ENCODE data around the gene RNF144A. TPM values are rescaled to one million over a fixed set of nuclear protein-coding genes. Genes with fewer than 3 reads are reported as not detected.
A peak's percentile ranks its signal among the peaks of the same experiment; 100 is the strongest.

Gene RNF144A
- total and polyA plus RNA-seq, 2 experiments from 2014 or later: 5.4 to 10.1 TPM

- no peak for DNase-seq (ENCODE audit: low spot score)
- Histone ChIP-seq H3K27me3 (no peaks in the 10 kb centered on the region), H3K79me2 (no peaks in the 10 kb centered on the region), H3K4me2 (no peak overlapping the region), H4K20me1 (ENCODE audit: insufficient read depth, poor library complexity, severe bottlenecking) (no peaks in the 10 kb centered on the region), H2AFZ (no peak overlapping the region), H3K36me3 (replicated peaks; ENCODE audit: insufficient read depth, low read depth) (no peaks in the 10 kb centered on the region), H3K27ac (no peak overlapping the region), H3K4me3 (no peak overlapping the region), H3K4me1 (ENCODE audit: insufficient read depth) (no peaks in the 10 kb centered on the region), H3K9me2 (replicated peaks; ENCODE audit: insufficient read depth) (no peaks in the 10 kb centered on the region), H3K9me3 (ENCODE audit: low read depth) (no peaks in the 10 kb centered on the region)
- TF ChIP-seq, protein P1, sequence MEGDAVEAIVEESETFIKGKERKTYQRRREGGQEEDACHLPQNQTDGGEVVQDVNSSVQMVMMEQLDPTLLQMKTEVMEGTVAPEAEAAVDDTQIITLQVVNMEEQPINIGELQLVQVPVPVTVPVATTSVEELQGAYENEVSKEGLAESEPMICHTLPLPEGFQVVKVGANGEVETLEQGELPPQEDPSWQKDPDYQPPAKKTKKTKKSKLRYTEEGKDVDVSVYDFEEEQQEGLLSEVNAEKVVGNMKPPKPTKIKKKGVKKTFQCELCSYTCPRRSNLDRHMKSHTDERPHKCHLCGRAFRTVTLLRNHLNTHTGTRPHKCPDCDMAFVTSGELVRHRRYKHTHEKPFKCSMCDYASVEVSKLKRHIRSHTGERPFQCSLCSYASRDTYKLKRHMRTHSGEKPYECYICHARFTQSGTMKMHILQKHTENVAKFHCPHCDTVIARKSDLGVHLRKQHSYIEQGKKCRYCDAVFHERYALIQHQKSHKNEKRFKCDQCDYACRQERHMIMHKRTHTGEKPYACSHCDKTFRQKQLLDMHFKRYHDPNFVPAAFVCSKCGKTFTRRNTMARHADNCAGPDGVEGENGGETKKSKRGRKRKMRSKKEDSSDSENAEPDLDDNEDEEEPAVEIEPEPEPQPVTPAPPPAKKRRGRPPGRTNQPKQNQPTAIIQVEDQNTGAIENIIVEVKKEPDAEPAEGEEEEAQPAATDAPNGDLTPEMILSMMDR (IDR thresholded peaks at IDR 0.05; ENCODE audit: poor library complexity): no peak
- TF ChIP-seq EZH2phosphoT487 (IDR thresholded peaks at IDR 0.05; ENCODE audit: low read depth, severe bottlenecking, unreplicated experiment) (no peak), EZH2 (IDR thresholded peaks at IDR 0.05; ENCODE audit: borderline replicate concordance) (no peak)
- WGBS (ENCODE audit: low lambda C conversion rate, missing lambda C conversion rate): 94% methylated on average over 19 of the region's 20 CpGs
These were observed 116.1 kb downstream of the RNF144A start for GRCh38 chr2:7033136-7033960.

DNA sequence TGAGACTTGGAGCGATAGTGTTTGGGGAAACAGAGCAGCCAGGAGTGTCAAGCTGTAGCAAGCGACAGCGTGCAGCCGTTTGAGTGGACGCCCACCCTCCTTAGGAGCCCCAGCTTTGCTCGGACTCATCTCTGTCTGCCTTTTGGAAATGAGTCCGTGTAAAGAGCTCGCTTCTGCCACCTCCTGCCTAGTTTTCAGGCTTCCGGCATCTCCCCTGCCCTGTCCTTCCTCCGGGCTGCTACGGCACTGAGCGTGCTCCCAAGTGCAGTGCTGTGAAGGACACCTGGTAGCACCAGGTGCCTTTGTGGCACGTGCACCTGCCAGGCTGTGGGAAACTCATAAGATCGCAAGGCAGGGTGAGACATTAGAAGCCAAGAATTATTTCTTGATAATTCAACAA, 117.1 kb downstream of the RNF144A start:
- H3K4me2 ChIP-seq: no peak overlapping the region
- no peak overlapping the region for H2AFZ ChIP-seq
- H3K27ac ChIP-seq: no peak overlapping the region
- H3K9me3 ChIP-seq (ENCODE audit: low read depth): no peaks in the 10 kb centered on the region
- H3K79me2 ChIP-seq: no peaks in the 10 kb centered on the region
- H3K27me3 ChIP-seq: no peaks in the 10 kb centered on the region
- H3K4me1 ChIP-seq (ENCODE audit: insufficient read depth): no peaks in the 10 kb centered on the region
- peak; percentile 35 for DNase-seq (ENCODE audit: low spot score)
- H3K36me3 ChIP-seq (replicated peaks; ENCODE audit: insufficient read depth, low read depth): no peaks in the 10 kb centered on the region
- no peaks in the 10 kb centered on the region for H3K9me2 ChIP-seq (replicated peaks; ENCODE audit: insufficient read depth)
- TF ChIP-seq EZH2 (IDR thresholded peaks at IDR 0.05; ENCODE audit: borderline replicate concordance) (no peak), EZH2phosphoT487 (IDR thresholded peaks at IDR 0.05; ENCODE audit: low read depth, severe bottlenecking, unreplicated experiment) (no peak)
- TF ChIP-seq, protein P1 (IDR thresholded peaks at IDR 0.05; ENCODE audit: poor library complexity): peak; percentile 37
- 82% methylated on average over 14 of the region's 14 CpGs for WGBS (ENCODE audit: low lambda C conversion rate, missing lambda C conversion rate)
- no peaks in the 10 kb centered on the region for H4K20me1 ChIP-seq (ENCODE audit: insufficient read depth, poor library complexity, severe bottlenecking)
- H3K4me3 ChIP-seq: no peak overlapping the region

DNA sequence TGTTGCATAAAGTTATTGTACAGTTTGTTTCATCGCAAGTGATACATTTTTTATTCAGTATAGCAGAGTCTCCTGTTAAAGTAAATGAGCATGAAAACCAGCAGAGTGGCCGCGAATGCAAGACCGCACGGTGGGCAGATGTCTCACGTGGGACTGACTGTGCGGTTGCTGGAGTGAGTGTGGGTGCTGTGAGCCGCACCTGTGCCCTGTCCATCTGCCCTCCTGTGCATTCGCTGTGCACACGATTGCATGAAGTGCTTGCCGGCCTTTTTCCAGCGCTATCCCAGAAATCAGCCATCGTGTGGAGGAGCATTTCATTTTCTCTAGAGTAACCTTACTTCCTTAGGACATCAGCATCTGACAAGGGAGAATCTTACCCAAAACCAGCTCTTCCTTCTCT, 118.7 kb downstream of the RNF144A start:
- no peak overlapping the region for H2AFZ ChIP-seq
- H3K4me1 ChIP-seq (ENCODE audit: insufficient read depth): no peaks in the 10 kb centered on the region
- DNase-seq (ENCODE audit: low spot score): no peak
- no peaks in the 10 kb centered on the region for H3K79me2 ChIP-seq
- no peak overlapping the region for H3K4me3 ChIP-seq
- no peaks in the 10 kb centered on the region for H3K9me3 ChIP-seq (ENCODE audit: low read depth)
- 97% methylated on average over 13 of the region's 13 CpGs for WGBS (ENCODE audit: low lambda C conversion rate, missing lambda C conversion rate)
- H3K36me3 ChIP-seq (replicated peaks; ENCODE audit: insufficient read depth, low read depth): no peaks in the 10 kb centered on the region
- no peaks in the 10 kb centered on the region for H3K9me2 ChIP-seq (replicated peaks; ENCODE audit: insufficient read depth)
- H4K20me1 ChIP-seq (ENCODE audit: insufficient read depth, poor library complexity, severe bottlenecking): no peaks in the 10 kb centered on the region
- no peak overlapping the region for H3K27ac ChIP-seq
- H3K27me3 ChIP-seq: no peaks in the 10 kb centered on the region
- TF ChIP-seq, protein P1 (IDR thresholded peaks at IDR 0.05; ENCODE audit: poor library complexity): no peak
- TF ChIP-seq EZH2phosphoT487 (IDR thresholded peaks at IDR 0.05; ENCODE audit: low read depth, severe bottlenecking, unreplicated experiment) (no peak), EZH2 (IDR thresholded peaks at IDR 0.05; ENCODE audit: borderline replicate concordance) (no peak)
- no peak overlapping the region for H3K4me2 ChIP-seq
